DND-41 (cell line): ENCODE measurements around the gene CDK17.
"Not testable (repeated sequence)": the region's sequence is repeated elsewhere in the genome, so short reads cannot be mapped to it uniquely, and the experiment has no call there.

Source experiments
- EZH2 ChIP-seq: IDR thresholded peaks from 3 replicates; pipeline ENCODE4 v1.6.1; 2012; ENCODE audit warnings: borderline replicate concordance, low read depth, mild to moderate bottlenecking, moderate library complexity, low read length, inconsistent platforms; ENCODE audit not compliant: severe bottlenecking
- TF ChIP-seq, protein P1 (sequence below): IDR thresholded peaks from 2 replicates; pipeline ENCODE4 v1.5.1; 2012; ENCODE audit warnings: borderline replicate concordance, low read length, moderate library complexity, mild to moderate bottlenecking; ENCODE audit not compliant: poor library complexity, severe bottlenecking; ENCODE audit errors: extremely low read depth

DNA sequence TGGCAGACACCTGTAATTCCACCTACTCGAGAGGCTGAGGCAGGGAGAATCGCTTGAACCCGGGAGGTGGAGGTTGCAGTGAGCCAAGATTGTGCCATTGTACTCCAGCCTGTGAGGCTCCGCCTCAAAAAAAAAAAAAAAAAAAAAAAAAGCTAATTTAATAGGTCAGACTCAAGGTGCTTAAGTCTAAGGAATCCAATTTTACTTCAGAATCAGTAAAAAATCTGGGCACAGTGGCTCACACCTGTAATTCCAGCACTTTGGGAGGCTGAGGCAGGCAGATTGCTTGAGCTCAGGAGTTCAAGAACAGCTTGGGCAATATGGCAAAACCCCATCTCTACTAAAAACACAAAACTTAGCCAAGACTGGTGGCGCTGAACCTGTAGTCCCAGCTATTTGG, 7.0 kb downstream of the CDK17 start:
- TF ChIP-seq, protein P1, sequence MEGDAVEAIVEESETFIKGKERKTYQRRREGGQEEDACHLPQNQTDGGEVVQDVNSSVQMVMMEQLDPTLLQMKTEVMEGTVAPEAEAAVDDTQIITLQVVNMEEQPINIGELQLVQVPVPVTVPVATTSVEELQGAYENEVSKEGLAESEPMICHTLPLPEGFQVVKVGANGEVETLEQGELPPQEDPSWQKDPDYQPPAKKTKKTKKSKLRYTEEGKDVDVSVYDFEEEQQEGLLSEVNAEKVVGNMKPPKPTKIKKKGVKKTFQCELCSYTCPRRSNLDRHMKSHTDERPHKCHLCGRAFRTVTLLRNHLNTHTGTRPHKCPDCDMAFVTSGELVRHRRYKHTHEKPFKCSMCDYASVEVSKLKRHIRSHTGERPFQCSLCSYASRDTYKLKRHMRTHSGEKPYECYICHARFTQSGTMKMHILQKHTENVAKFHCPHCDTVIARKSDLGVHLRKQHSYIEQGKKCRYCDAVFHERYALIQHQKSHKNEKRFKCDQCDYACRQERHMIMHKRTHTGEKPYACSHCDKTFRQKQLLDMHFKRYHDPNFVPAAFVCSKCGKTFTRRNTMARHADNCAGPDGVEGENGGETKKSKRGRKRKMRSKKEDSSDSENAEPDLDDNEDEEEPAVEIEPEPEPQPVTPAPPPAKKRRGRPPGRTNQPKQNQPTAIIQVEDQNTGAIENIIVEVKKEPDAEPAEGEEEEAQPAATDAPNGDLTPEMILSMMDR = not testable (repeated sequence)
- not testable (repeated sequence) for TF ChIP-seq EZH2
